Measurements from ENCODE around the gene NLRC5.

DNA sequence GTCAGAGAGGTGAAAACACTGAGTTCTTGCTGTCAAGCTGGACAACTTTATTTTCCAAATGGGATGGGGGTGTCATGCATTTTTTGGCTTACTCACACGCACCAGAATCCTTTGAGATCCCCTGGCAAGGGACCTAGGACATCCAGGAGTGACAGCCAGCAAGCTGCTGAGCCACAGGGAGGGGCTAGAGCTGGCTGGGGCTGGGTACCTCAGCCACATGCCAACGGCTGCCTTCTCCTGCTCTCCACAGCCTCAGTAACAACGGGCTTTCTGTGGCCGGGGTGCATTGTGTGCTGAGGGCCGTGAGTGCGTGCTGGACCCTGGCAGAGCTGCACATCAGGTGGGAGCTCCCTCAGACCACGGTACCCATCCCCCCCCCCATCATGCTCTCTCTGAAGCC lies 47.6 kb downstream of the NLRC5 start:
- TF ChIP-seq, protein P1, sequence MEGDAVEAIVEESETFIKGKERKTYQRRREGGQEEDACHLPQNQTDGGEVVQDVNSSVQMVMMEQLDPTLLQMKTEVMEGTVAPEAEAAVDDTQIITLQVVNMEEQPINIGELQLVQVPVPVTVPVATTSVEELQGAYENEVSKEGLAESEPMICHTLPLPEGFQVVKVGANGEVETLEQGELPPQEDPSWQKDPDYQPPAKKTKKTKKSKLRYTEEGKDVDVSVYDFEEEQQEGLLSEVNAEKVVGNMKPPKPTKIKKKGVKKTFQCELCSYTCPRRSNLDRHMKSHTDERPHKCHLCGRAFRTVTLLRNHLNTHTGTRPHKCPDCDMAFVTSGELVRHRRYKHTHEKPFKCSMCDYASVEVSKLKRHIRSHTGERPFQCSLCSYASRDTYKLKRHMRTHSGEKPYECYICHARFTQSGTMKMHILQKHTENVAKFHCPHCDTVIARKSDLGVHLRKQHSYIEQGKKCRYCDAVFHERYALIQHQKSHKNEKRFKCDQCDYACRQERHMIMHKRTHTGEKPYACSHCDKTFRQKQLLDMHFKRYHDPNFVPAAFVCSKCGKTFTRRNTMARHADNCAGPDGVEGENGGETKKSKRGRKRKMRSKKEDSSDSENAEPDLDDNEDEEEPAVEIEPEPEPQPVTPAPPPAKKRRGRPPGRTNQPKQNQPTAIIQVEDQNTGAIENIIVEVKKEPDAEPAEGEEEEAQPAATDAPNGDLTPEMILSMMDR (IDR thresholded peaks at IDR 0.05; ENCODE audit: low read depth, low read length), result no peak
- no peak for TF ChIP-seq POLR2A (IDR thresholded peaks at IDR 0.05; ENCODE audit: extremely low read depth, insufficient read length)
- TF ChIP-seq, protein P2, sequence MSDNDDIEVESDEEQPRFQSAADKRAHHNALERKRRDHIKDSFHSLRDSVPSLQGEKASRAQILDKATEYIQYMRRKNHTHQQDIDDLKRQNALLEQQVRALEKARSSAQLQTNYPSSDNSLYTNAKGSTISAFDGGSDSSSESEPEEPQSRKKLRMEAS (IDR thresholded peaks at IDR 0.05; ENCODE audit: low read depth, low read length), result peak; percentile 7; the same call in 1 of the 2 replicates
- TF ChIP-seq MYC (IDR thresholded peaks at IDR 0.05; ENCODE audit: low read depth, low read length), result 0 out of 2 replicates have a peak, but pooled peaks have one; percentile 7

Measured in NB4 (cell line).